Activated B cell treated with CpG ODN at 0.5 μM for 24 hours (primary cell): ENCODE data around the gene ZNF844. TPM values are rescaled to one million over a fixed set of nuclear protein-coding genes. Genes with fewer than 3 reads are reported as not detected.
A peak's percentile ranks its signal among the peaks of the same experiment; 100 is the strongest.
"Not testable (repeated sequence)": the region's sequence is repeated elsewhere in the genome, so short reads cannot be mapped to it uniquely, and the experiment has no call there.

Source experiments
- ATAC-seq: fragments of 200-7000 bp; cut with Tn5 transposase; one replicate; pipeline ENCODE4 v1.10.0; 2021; ENCODE audit warnings: low read depth, mild to moderate bottlenecking, moderate library complexity
- CTCF ChIA-PET: fragments of 350-600 bp; sonication (Branson Sonifier 250); formaldehyde crosslinking; loops from one replicate; lab custom pipeline; 2021; ENCODE audit warnings: antibody characterized with exemption; lab: Charles Lee
- POLR2A ChIA-PET: fragments of 350-600 bp; sonication (Branson Sonifier 250); formaldehyde crosslinking; loops from one replicate; lab custom pipeline; 2021; ENCODE audit warnings: antibody characterized with exemption; lab: Charles Lee
- DNase-seq: peaks from one replicate; pipeline ENCODE4 v3.0.0; 2022
- H3K27ac Mint-ChIP-seq: one replicate; pipeline ENCODE4 v1.8.0; 2020; ENCODE audit warnings: mixed read lengths
- H3K27me3 Mint-ChIP-seq: one replicate; pipeline ENCODE4 v1.8.0; 2021; ENCODE audit warnings: mixed read lengths
- H3K36me3 Mint-ChIP-seq: one replicate; pipeline ENCODE4 v1.8.0; 2021; ENCODE audit warnings: low read depth, mixed read lengths
- H3K4me1 Mint-ChIP-seq: one replicate; pipeline ENCODE4 v1.8.0; 2021; ENCODE audit warnings: mixed read lengths
- H3K4me3 Mint-ChIP-seq: one replicate; pipeline ENCODE4 v1.8.0; 2020; ENCODE audit warnings: mild to moderate bottlenecking, mixed read lengths
- H3K9me3 Mint-ChIP-seq: one replicate; pipeline ENCODE4 v1.8.0; 2020; ENCODE audit warnings: mixed read lengths
- CTCF ChIP-seq: fragments of 200-600 bp; IDR thresholded peaks from one replicate; pipeline ENCODE4 v1.8.0; 2022; ENCODE audit warnings: antibody characterized with exemption, mild to moderate bottlenecking
- intact Hi-C: fragments of 100-400 bp; cut with micrococcal nuclease; formaldehyde crosslinking; loops from one replicate; pipeline ENCODE4 v1.15.1; 2024
- total RNA-seq: library from RNA; stranded (reverse); gene quantifications from 2 replicates; pipeline ENCODE4 v1.2.3, GENCODE V29; 2022

Gene ZNF844
- total RNA-seq, 1 donor from 2014 or later = 27.7 TPM

GRCh38 chr19:12092065-12092867, 27.7 kb downstream of the ZNF844 start:
- H3K4me3 Mint-ChIP-seq = peak overlapping the region; percentile 83
- POLR2A ChIA-PET = interaction anchor here (0.6 to 1.7 kb wide), 8 partner anchors 11 to 203 kb away, joined by 3 to 6 read pairs (median 4); partner anchors contain the start of genes ZNF20, ZNF44 and ZNF763
- H3K9me3 Mint-ChIP-seq = no peaks in the 10 kb centered on the region
- H3K4me1 Mint-ChIP-seq = peaks cover 17% of the 10 kb centered on the region
- CTCF ChIA-PET = interaction anchor here (1.1 to 2.5 kb wide), 3 partner anchors 22 to 169 kb away, joined by 3 to 10 read pairs (median 7); no protein-coding TSS in a partner anchor
- ATAC-seq = peak; percentile 70
- DNase-seq = peak; percentile 43
- intact Hi-C loops = no loop called here
- no peak for TF ChIP-seq CTCF
- H3K36me3 Mint-ChIP-seq = no peaks in the 10 kb centered on the region
- no peak overlapping the region for H3K27ac Mint-ChIP-seq
- H3K27me3 Mint-ChIP-seq = peaks cover 3% of the 10 kb centered on the region

GRCh38 chr19:12092956-12093355, 28.4 kb downstream of the ZNF844 start:
- intact Hi-C loops = no loop called here
- DNase-seq (no peak), ATAC-seq (no peak)
- Mint-ChIP-seq H3K9me3 (no peaks in the 10 kb centered on the region), H3K27ac (no peak overlapping the region), H3K27me3 (peaks cover 3% of the 10 kb centered on the region), H3K36me3 (no peaks in the 10 kb centered on the region), H3K4me3 (peak overlapping the region; percentile 83), H3K4me1 (peaks cover 17% of the 10 kb centered on the region)
- ChIA-PET CTCF (interaction anchor here (1.1 kb wide), 1 partner anchor 21 kb away, joined by 3 read pairs; no protein-coding TSS in a partner anchor), POLR2A (interaction anchor here (0.6 to 1.7 kb wide), 5 partner anchors 41 to 202 kb away, joined by 3 to 6 read pairs (median 3); partner anchors contain the start of genes ZNF20 and ZNF44)
- no peak for TF ChIP-seq CTCF

- H3K27ac Mint-ChIP-seq = no peak overlapping the region
- intact Hi-C loops = no loop called here
- peaks cover 3% of the 10 kb centered on the region for H3K27me3 Mint-ChIP-seq
- TF ChIP-seq CTCF = no peak
- H3K9me3 Mint-ChIP-seq = no peaks in the 10 kb centered on the region
- ChIA-PET POLR2A (no interaction called here), CTCF (no interaction called here)
- no peak for DNase-seq
- no peak overlapping the region for H3K4me3 Mint-ChIP-seq
- no peaks in the 10 kb centered on the region for H3K36me3 Mint-ChIP-seq
- peaks cover 17% of the 10 kb centered on the region for H3K4me1 Mint-ChIP-seq
- no peak for ATAC-seq
Observed at GRCh38 chr19:12093777-12094176, 29.2 kb downstream of the ZNF844 start.

- ATAC-seq (no peak), DNase-seq (no peak)
- H3K27me3 Mint-ChIP-seq = peaks cover 3% of the 10 kb centered on the region
- intact Hi-C loops = no loop called here
- H3K27ac Mint-ChIP-seq = no peak overlapping the region
- ChIA-PET CTCF (no interaction called here), POLR2A (no interaction called here)
- TF ChIP-seq CTCF = no peak
- no peak overlapping the region for H3K4me3 Mint-ChIP-seq
- no peaks in the 10 kb centered on the region for H3K36me3 Mint-ChIP-seq
- no peaks in the 10 kb centered on the region for H3K9me3 Mint-ChIP-seq
- peaks cover 17% of the 10 kb centered on the region for H3K4me1 Mint-ChIP-seq
Observed at GRCh38 chr19:12095111-12095790, 30.7 kb downstream of the ZNF844 start.

- POLR2A ChIA-PET = no interaction called here
- DNase-seq (no peak), ATAC-seq (no peak)
- TF ChIP-seq CTCF = no peak
- Mint-ChIP-seq H3K9me3 (no peaks in the 10 kb centered on the region), H3K27me3 (peaks cover 3% of the 10 kb centered on the region), H3K4me3 (no peak overlapping the region), H3K4me1 (peaks cover 7% of the 10 kb centered on the region), H3K36me3 (no peaks in the 10 kb centered on the region), H3K27ac (no peak overlapping the region)
- intact Hi-C loops = no loop called here
- CTCF ChIA-PET = no interaction called here
Observed at GRCh38 chr19:12098040-12098439, 33.5 kb downstream of the ZNF844 start.

- POLR2A ChIA-PET, H3K9me3 Mint-ChIP-seq, H3K27me3 Mint-ChIP-seq, H3K27ac Mint-ChIP-seq, H3K36me3 Mint-ChIP-seq, DNase-seq, H3K4me3 Mint-ChIP-seq, CTCF ChIA-PET, ATAC-seq, intact Hi-C loops, H3K4me1 Mint-ChIP-seq: not testable (repeated sequence)
Observed at GRCh38 chr19:12103909-12104308, 39.4 kb downstream of the ZNF844 start.
